ENCODE measurements around the gene GRM1. TPM values are rescaled to one million over a fixed set of nuclear protein-coding genes. Genes with fewer than 3 reads are reported as not detected.

The GRM1 gene
- total and polyA plus RNA-seq, 4 experiments from 2014 or later = not detected

GRCh38 chr6:146153040-146153758 is 124.3 kb downstream of the GRM1 start:
- H3K27ac Mint-ChIP-seq = no peak overlapping the region
- peaks cover 0 to 2% (median 0%) of the 10 kb centered on the region in 8 donors for H3K9me3 Mint-ChIP-seq
- H3K4me1 ChIP-seq (ENCODE audit: insufficient read depth, low read length) = no peaks in the 10 kb centered on the region
- H3K27me3 ChIP-seq (ENCODE audit: insufficient read depth, low read length) = no peaks in the 10 kb centered on the region
- peaks cover 0 to 3% (median under 1%) of the 10 kb centered on the region in 4 donors for H3K4me1 Mint-ChIP-seq
- H3K9me3 ChIP-seq (ENCODE audit: control insufficient read depth in 1 of 2, low read length in 2 of 2) = no peaks in the 10 kb centered on the region
- intact Hi-C loops (cut with micrococcal nuclease) = no loop called here
- H3K27me3 Mint-ChIP-seq = peaks cover 2 to 3% of the 10 kb centered on the region in 2 donors
- no peak overlapping the region for H3K27ac ChIP-seq (ENCODE audit: low read depth, low read length)
- ChIA-PET CTCF (ENCODE audit: partially characterized antibody) (no interaction called here), POLR2A (ENCODE audit: partially characterized antibody) (no interaction called here)
- H3K36me3 Mint-ChIP-seq = no peaks in the 10 kb centered on the region
- no peak overlapping the region for H3K4me3 ChIP-seq (ENCODE audit: low read length in 2 of 2)
- DNase-seq = no peak
- H3K36me3 ChIP-seq (ENCODE audit: insufficient read depth, low read length) = no peaks in the 10 kb centered on the region
- H3K4me3 Mint-ChIP-seq = no peak overlapping the region

- Mint-ChIP-seq H3K4me3 (no peak overlapping the region), H3K27me3 (peaks cover 2 to 3% of the 10 kb centered on the region in 2 donors), H3K9me3 (peaks cover 0 to 2% (median 0%) of the 10 kb centered on the region in 8 donors), H3K36me3 (no peaks in the 10 kb centered on the region), H3K27ac (no peak overlapping the region), H3K4me1 (peaks cover 0 to 3% (median under 1%) of the 10 kb centered on the region in 4 donors)
- no peak for DNase-seq
- Histone ChIP-seq H3K4me3 (ENCODE audit: low read length in 2 of 2) (no peak overlapping the region), H3K4me1 (ENCODE audit: insufficient read depth, low read length) (no peaks in the 10 kb centered on the region), H3K36me3 (ENCODE audit: insufficient read depth, low read length) (no peaks in the 10 kb centered on the region), H3K27me3 (ENCODE audit: insufficient read depth, low read length) (no peaks in the 10 kb centered on the region), H3K27ac (ENCODE audit: low read depth, low read length) (no peak overlapping the region), H3K9me3 (ENCODE audit: control insufficient read depth in 1 of 2, low read length in 2 of 2) (no peaks in the 10 kb centered on the region)
- intact Hi-C loops (cut with micrococcal nuclease) = no loop called here
- POLR2A ChIA-PET (ENCODE audit: partially characterized antibody) = no interaction called here
- CTCF ChIA-PET (ENCODE audit: partially characterized antibody) = no interaction called here
Observed at GRCh38 chr6:146154197-146154596, 125.3 kb downstream of the GRM1 start.

GRCh38 chr6:146161664-146162063 is 132.8 kb downstream of the GRM1 start:
- no peak for DNase-seq
- no peaks in the 10 kb centered on the region for H3K9me3 Mint-ChIP-seq
- ChIA-PET CTCF (ENCODE audit: partially characterized antibody) (no interaction called here), POLR2A (ENCODE audit: partially characterized antibody) (no interaction called here)
- Histone ChIP-seq H3K36me3 (ENCODE audit: insufficient read depth, low read length) (no peaks in the 10 kb centered on the region), H3K27ac (ENCODE audit: low read depth, low read length) (no peak overlapping the region), H3K27me3 (ENCODE audit: insufficient read depth, low read length) (no peaks in the 10 kb centered on the region), H3K4me3 (ENCODE audit: low read length in 2 of 2) (no peak overlapping the region), H3K4me1 (ENCODE audit: insufficient read depth, low read length) (no peaks in the 10 kb centered on the region), H3K9me3 (ENCODE audit: control insufficient read depth in 1 of 2, low read length in 2 of 2) (no peaks in the 10 kb centered on the region)
- intact Hi-C loops (cut with micrococcal nuclease) = no loop called here
- H3K27me3 Mint-ChIP-seq = no peaks in the 10 kb centered on the region
- H3K4me3 Mint-ChIP-seq = no peak overlapping the region
- no peaks in the 10 kb centered on the region for H3K36me3 Mint-ChIP-seq
- H3K4me1 Mint-ChIP-seq = no peaks in the 10 kb centered on the region
- H3K27ac Mint-ChIP-seq = no peak overlapping the region

- ChIA-PET POLR2A (ENCODE audit: partially characterized antibody) (no interaction called here), CTCF (ENCODE audit: partially characterized antibody) (no interaction called here)
- DNase-seq = no peak
- Histone ChIP-seq H3K9me3 (ENCODE audit: control insufficient read depth in 1 of 2, low read length in 2 of 2) (no peaks in the 10 kb centered on the region), H3K36me3 (ENCODE audit: insufficient read depth, low read length) (no peaks in the 10 kb centered on the region), H3K4me3 (ENCODE audit: low read length in 2 of 2) (no peak overlapping the region), H3K27me3 (ENCODE audit: insufficient read depth, low read length) (no peaks in the 10 kb centered on the region), H3K27ac (ENCODE audit: low read depth, low read length) (no peak overlapping the region), H3K4me1 (ENCODE audit: insufficient read depth, low read length) (no peaks in the 10 kb centered on the region)
- no peak overlapping the region for H3K4me3 Mint-ChIP-seq
- H3K36me3 Mint-ChIP-seq = no peaks in the 10 kb centered on the region
- H3K27me3 Mint-ChIP-seq = peaks cover 0 to 3% of the 10 kb centered on the region in 2 donors
- H3K27ac Mint-ChIP-seq = no peak overlapping the region
- H3K4me1 Mint-ChIP-seq = no peaks in the 10 kb centered on the region
- H3K9me3 Mint-ChIP-seq = peaks cover 2 to 33% (median 17%) of the 10 kb centered on the region in 8 donors
- intact Hi-C loops (cut with micrococcal nuclease) = no loop called here
Observed at GRCh38 chr6:146169872-146170271, 141.0 kb downstream of the GRM1 start.

GRCh38 chr6:146177785-146178184 is 148.9 kb downstream of the GRM1 start:
- Histone ChIP-seq H3K4me3 (ENCODE audit: low read length in 2 of 2) (no peak overlapping the region), H3K36me3 (ENCODE audit: insufficient read depth, low read length) (no peaks in the 10 kb centered on the region), H3K4me1 (ENCODE audit: insufficient read depth, low read length) (no peaks in the 10 kb centered on the region), H3K9me3 (ENCODE audit: control insufficient read depth in 1 of 2, low read length in 2 of 2) (no peaks in the 10 kb centered on the region), H3K27me3 (ENCODE audit: insufficient read depth, low read length) (no peaks in the 10 kb centered on the region), H3K27ac (ENCODE audit: low read depth, low read length) (no peak overlapping the region)
- CTCF ChIA-PET (ENCODE audit: partially characterized antibody) = no interaction called here
- peaks cover 0 to 3% (median under 1%) of the 10 kb centered on the region in 8 donors for H3K9me3 Mint-ChIP-seq
- no peaks in the 10 kb centered on the region for H3K4me1 Mint-ChIP-seq
- H3K36me3 Mint-ChIP-seq = no peaks in the 10 kb centered on the region
- intact Hi-C loops (cut with micrococcal nuclease) = no loop called here
- POLR2A ChIA-PET (ENCODE audit: partially characterized antibody) = no interaction called here
- no peak for DNase-seq
- no peak overlapping the region for H3K4me3 Mint-ChIP-seq
- H3K27ac Mint-ChIP-seq = no peak overlapping the region
- H3K27me3 Mint-ChIP-seq = peaks cover 0 to under 1% of the 10 kb centered on the region in 2 donors

- no peak for DNase-seq
- no peaks in the 10 kb centered on the region for H3K36me3 Mint-ChIP-seq
- CTCF ChIA-PET (ENCODE audit: partially characterized antibody) = no interaction called here
- H3K36me3 ChIP-seq (ENCODE audit: insufficient read depth, low read length) = no peaks in the 10 kb centered on the region
- no peak overlapping the region for H3K4me3 Mint-ChIP-seq
- no peak overlapping the region for H3K27ac ChIP-seq (ENCODE audit: low read depth, low read length)
- no peaks in the 10 kb centered on the region for H3K27me3 Mint-ChIP-seq
- H3K27ac Mint-ChIP-seq = no peak overlapping the region
- no peaks in the 10 kb centered on the region for H3K4me1 ChIP-seq (ENCODE audit: insufficient read depth, low read length)
- H3K9me3 Mint-ChIP-seq = no peaks in the 10 kb centered on the region
- H3K9me3 ChIP-seq (ENCODE audit: control insufficient read depth in 1 of 2, low read length in 2 of 2) = no peaks in the 10 kb centered on the region
- POLR2A ChIA-PET (ENCODE audit: partially characterized antibody) = no interaction called here
- no peaks in the 10 kb centered on the region for H3K27me3 ChIP-seq (ENCODE audit: insufficient read depth, low read length)
- intact Hi-C loops (cut with micrococcal nuclease) = no loop called here
- H3K4me3 ChIP-seq (ENCODE audit: low read length in 2 of 2) = no peak overlapping the region
- no peaks in the 10 kb centered on the region for H3K4me1 Mint-ChIP-seq
Observed at GRCh38 chr6:146183831-146184230, 155.0 kb downstream of the GRM1 start.

- Mint-ChIP-seq H3K4me3 (no peak overlapping the region), H3K36me3 (no peaks in the 10 kb centered on the region), H3K27ac (no peak overlapping the region), H3K9me3 (no peaks in the 10 kb centered on the region), H3K4me1 (no peaks in the 10 kb centered on the region), H3K27me3 (no peaks in the 10 kb centered on the region)
- H3K27me3 ChIP-seq (ENCODE audit: insufficient read depth, low read length) = no peaks in the 10 kb centered on the region
- intact Hi-C loops (cut with micrococcal nuclease) = no loop called here
- H3K4me1 ChIP-seq (ENCODE audit: insufficient read depth, low read length) = no peaks in the 10 kb centered on the region
- H3K27ac ChIP-seq (ENCODE audit: low read depth, low read length) = no peak overlapping the region
- H3K9me3 ChIP-seq (ENCODE audit: control insufficient read depth in 1 of 2, low read length in 2 of 2) = no peaks in the 10 kb centered on the region
- no peaks in the 10 kb centered on the region for H3K36me3 ChIP-seq (ENCODE audit: insufficient read depth, low read length)
- ChIA-PET POLR2A (ENCODE audit: partially characterized antibody) (no interaction called here), CTCF (ENCODE audit: partially characterized antibody) (no interaction called here)
- no peak for DNase-seq
- H3K4me3 ChIP-seq (ENCODE audit: low read length in 2 of 2) = no peak overlapping the region
Observed at GRCh38 chr6:146184701-146185100, 155.8 kb downstream of the GRM1 start.

- intact Hi-C loops (cut with micrococcal nuclease) = no loop called here
- ChIA-PET POLR2A (ENCODE audit: partially characterized antibody) (no interaction called here), CTCF (ENCODE audit: partially characterized antibody) (no interaction called here)
- no peaks in the 10 kb centered on the region for H3K36me3 ChIP-seq (ENCODE audit: insufficient read depth, low read length)
- no peaks in the 10 kb centered on the region for H3K9me3 ChIP-seq (ENCODE audit: control insufficient read depth in 1 of 2, low read length in 2 of 2)
- no peaks in the 10 kb centered on the region for H3K4me1 Mint-ChIP-seq
- H3K27me3 ChIP-seq (ENCODE audit: insufficient read depth, low read length) = no peaks in the 10 kb centered on the region
- DNase-seq = no peak
- H3K27ac ChIP-seq (ENCODE audit: low read depth, low read length) = no peak overlapping the region
- no peaks in the 10 kb centered on the region for H3K36me3 Mint-ChIP-seq
- H3K9me3 Mint-ChIP-seq = no peaks in the 10 kb centered on the region
- H3K27ac Mint-ChIP-seq = no peak overlapping the region
- no peak overlapping the region for H3K4me3 ChIP-seq (ENCODE audit: low read length in 2 of 2)
- peaks cover 0 to 3% of the 10 kb centered on the region in 2 donors for H3K27me3 Mint-ChIP-seq
- no peaks in the 10 kb centered on the region for H3K4me1 ChIP-seq (ENCODE audit: insufficient read depth, low read length)
- H3K4me3 Mint-ChIP-seq = no peak overlapping the region
Observed at GRCh38 chr6:146189131-146189530, 160.3 kb downstream of the GRM1 start.
